ENCODE measurements around the gene UCKL1. TPM values are rescaled to one million over a fixed set of nuclear protein-coding genes. Genes with fewer than 3 reads are reported as not detected.
A peak's percentile ranks its signal among the peaks of the same experiment; 100 is the strongest.

Gene UCKL1
- total RNA-seq, 4 donors from 2014 or later, result 32.3 to 80.1 (median 52.5) TPM

GRCh38 chr20:63958471-63958870, 2.3 kb upstream of the UCKL1 start:
- Histone ChIP-seq H3K9me3 (no peaks in the 10 kb centered on the region), H3K36me3 (peaks cover 46% of the 10 kb centered on the region), H3K4me1 (peaks cover 41% of the 10 kb centered on the region), H3K27ac (no peak overlapping the region), H3K27me3 (no peaks in the 10 kb centered on the region), H3K4me3 (no peak overlapping the region)
- TF ChIP-seq CTCF (IDR thresholded peaks at IDR 0.05) (no peak), POLR2A (IDR thresholded peaks at IDR 0.05) (no peak)
- DNase-seq (ENCODE audit: low spot score in 2 of 2), result no peak
- 70% methylated on average over 4 of the region's 4 CpGs for WGBS

- peaks cover 47% of the 10 kb centered on the region for H3K4me1 ChIP-seq
- H3K4me3 ChIP-seq, result peak overlapping the region; percentile 82
- no peaks in the 10 kb centered on the region for H3K9me3 ChIP-seq
- 35% methylated on average over 11 of the region's 13 CpGs for WGBS
- H3K36me3 ChIP-seq, result peaks cover 40% of the 10 kb centered on the region
- no peaks in the 10 kb centered on the region for H3K27me3 ChIP-seq
- peak in 1 of 2 donors; percentile 77 for DNase-seq (ENCODE audit: low spot score in 2 of 2)
- peak overlapping the region; percentile 64 for H3K27ac ChIP-seq
- no peak for TF ChIP-seq EP300 (IDR thresholded peaks at IDR 0.05)
- no peak for TF ChIP-seq POLR2A (IDR thresholded peaks at IDR 0.05)
- TF ChIP-seq CTCF (IDR thresholded peaks at IDR 0.05), result no peak
- no peak for TF ChIP-seq POLR2AphosphoS5 (IDR thresholded peaks at IDR 0.05)
These were observed 1.6 kb upstream of the UCKL1 start for GRCh38 chr20:63957690-63958441.

DNA sequence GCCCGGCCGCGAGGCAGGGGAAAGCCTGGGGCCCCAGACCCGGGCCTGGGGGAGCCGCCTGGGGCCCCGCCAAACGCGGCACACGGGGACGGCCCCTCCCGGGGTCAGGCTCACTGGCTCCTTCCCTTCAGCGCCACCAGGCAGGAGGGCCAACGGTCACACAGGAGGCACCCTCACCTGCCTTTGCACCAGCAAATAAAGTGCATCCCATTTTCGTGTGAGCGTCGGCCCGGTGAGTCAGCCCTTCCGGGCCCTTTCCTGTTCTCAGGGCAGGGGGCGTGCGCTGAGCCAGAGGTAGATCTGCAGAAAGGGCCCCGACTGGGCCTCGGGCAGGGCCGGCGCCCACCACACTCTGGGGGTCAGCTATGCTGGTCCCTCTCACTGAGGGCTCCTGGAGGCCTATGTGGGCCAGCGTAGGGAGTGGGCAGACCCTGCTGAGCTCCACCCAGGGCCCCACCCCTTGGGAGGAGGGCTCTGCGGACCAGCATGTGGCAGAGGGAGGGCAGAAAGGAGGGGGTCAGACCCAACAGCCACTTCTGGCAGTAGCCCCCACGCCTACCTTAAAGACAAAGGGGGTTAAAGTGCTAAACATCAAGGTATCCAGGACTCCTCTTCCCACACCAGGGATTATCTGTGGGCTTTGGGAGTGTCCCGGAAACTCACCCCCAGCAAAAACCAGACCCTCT, 931 bp upstream of the UCKL1 start:
- 1% methylated on average over 25 of the region's 28 CpGs for whole genome bisulfite sequencing
- H3K27me3 ChIP-seq, result no peaks in the 10 kb centered on the region
- peak overlapping the region; percentile 82 for H3K4me3 ChIP-seq
- H3K9me3 ChIP-seq, result no peaks in the 10 kb centered on the region
- peak in 1 of 2 donors; percentile 84 for DNase-seq (ENCODE audit: low spot score in 2 of 2)
- H3K4me1 ChIP-seq, result peaks cover 55% of the 10 kb centered on the region
- peaks cover 33% of the 10 kb centered on the region for H3K36me3 ChIP-seq
- peak overlapping the region; percentile 64 for H3K27ac ChIP-seq
- TF ChIP-seq POLR2A (IDR thresholded peaks at IDR 0.05) (no peak), EP300 (IDR thresholded peaks at IDR 0.05) (no peak), CTCF (IDR thresholded peaks at IDR 0.05) (peak in 1 of 2 donors; percentile 11), POLR2AphosphoS5 (IDR thresholded peaks at IDR 0.05) (peak in 1 of 3 donors; percentile 8)

DNA sequence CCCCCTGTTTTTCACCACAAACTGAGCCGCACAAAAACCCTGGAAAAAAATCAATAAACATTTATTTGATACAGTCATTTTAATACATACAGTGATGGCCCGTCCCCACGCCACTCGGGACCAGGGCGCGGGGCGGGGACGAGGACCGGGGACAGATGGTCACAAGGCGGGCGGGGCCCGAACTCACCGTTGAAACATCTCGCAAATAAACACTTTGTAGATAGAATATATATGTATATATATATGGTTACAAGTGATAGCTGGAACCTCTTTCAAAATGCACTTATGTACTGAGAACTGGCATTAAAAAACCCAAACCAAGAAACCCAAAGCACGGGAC, 418 bp upstream of the UCKL1 start:
- DNase-seq (ENCODE audit: low spot score in 2 of 2), result no peak
- Histone ChIP-seq H3K36me3 (peaks cover 28% of the 10 kb centered on the region), H3K4me3 (peak overlapping the region; percentile 82), H3K27ac (peak overlapping the region; percentile 64), H3K4me1 (peaks cover 60% of the 10 kb centered on the region), H3K9me3 (no peaks in the 10 kb centered on the region), H3K27me3 (no peaks in the 10 kb centered on the region)
- 0% methylated on average over 15 of the region's 15 CpGs for WGBS
- no peak for TF ChIP-seq POLR2AphosphoS5 (IDR thresholded peaks at IDR 0.05)
- no peak for TF ChIP-seq CTCF (IDR thresholded peaks at IDR 0.05)
- no peak for TF ChIP-seq EP300 (IDR thresholded peaks at IDR 0.05)
- no peak for TF ChIP-seq POLR2A (IDR thresholded peaks at IDR 0.05)

- H3K4me3 ChIP-seq, result peak overlapping the region; percentile 82
- H3K27ac ChIP-seq, result peak overlapping the region; percentile 91
- peaks cover 73% of the 10 kb centered on the region for H3K4me1 ChIP-seq
- 7% methylated on average over 3 of the region's 31 CpGs for WGBS
- peaks cover 15% of the 10 kb centered on the region for H3K36me3 ChIP-seq
- TF ChIP-seq CTCF (IDR thresholded peaks at IDR 0.05) (peak in 1 of 2 donors; percentile 25), EP300 (IDR thresholded peaks at IDR 0.05) (no peak)
- H3K9me3 ChIP-seq, result no peaks in the 10 kb centered on the region
- DNase-seq (ENCODE audit: low spot score in 2 of 2), result no peak
- no peaks in the 10 kb centered on the region for H3K27me3 ChIP-seq
These were observed 862 bp downstream of the UCKL1 start for GRCh38 chr20:63955281-63955826.
